Mesodermal cell (in vitro differentiated cells): ENCODE results near the gene MC1R.
"Not testable (repeated sequence)": the region's sequence is repeated elsewhere in the genome, so short reads cannot be mapped to it uniquely, and the experiment has no call there.

Experiments used
- H3K27ac ChIP-seq: 2 replicates; pipeline ENCODE4 v1.7.0; 2013; ENCODE audit warnings: mild to moderate bottlenecking, low read depth, low read length, moderate library complexity; ENCODE audit not compliant: severe bottlenecking
- H3K36me3 ChIP-seq: 2 replicates; pipeline ENCODE4 v1.7.1; 2013; ENCODE audit warnings: mild to moderate bottlenecking, low read length, moderate library complexity; ENCODE audit not compliant: control insufficient read depth, insufficient read depth
- H3K4me1 ChIP-seq: one replicate; pipeline ENCODE4 v1.7.1; 2013; ENCODE audit warnings: mild to moderate bottlenecking, low read length; ENCODE audit not compliant: insufficient read depth, control insufficient read depth, poor library complexity, severe bottlenecking
- H3K4me3 ChIP-seq: 2 replicates; pipeline ENCODE4 v1.7.0; 2013; ENCODE audit warnings: low read length, control low read depth, mild to moderate bottlenecking; ENCODE audit not compliant: insufficient read depth, poor library complexity, severe bottlenecking; ENCODE audit errors: extremely low read depth
- H3K9me3 ChIP-seq: 2 replicates; pipeline ENCODE4 v1.7.1; 2013; ENCODE audit warnings: mild to moderate bottlenecking, low read length, moderate library complexity; ENCODE audit not compliant: control insufficient read depth
- WGBS, 2 experiments: methylation state at CpG; one replicate each; pipeline ENCODE4 v1.1.5; 2013; ENCODE audit warnings: missing lambda C conversion rate in 2 of 2; ENCODE audit not compliant: insufficient coverage in 2 of 2; 5-methylcytosine and 5-hydroxymethylcytosine counted together

Gene MC1R

GRCh38 chr16:89965447-89966225 lies 47.0 kb downstream of the MC1R start:
- Histone ChIP-seq H3K4me1 (no peaks in the 10 kb centered on the region), H3K36me3 (peaks cover 57% of the 10 kb centered on the region), H3K9me3 (peaks cover under 1% of the 10 kb centered on the region), H3K27ac (no peak overlapping the region), H3K4me3 (no peak overlapping the region)
- WGBS, 2 experiments: 95% methylated on average over 24 of the region's 30 CpGs

GRCh38 chr16:89966756-89967155 lies 48.1 kb downstream of the MC1R start:
- Histone ChIP-seq H3K4me3 (no peak overlapping the region), H3K36me3 (peaks cover 54% of the 10 kb centered on the region), H3K9me3 (peaks cover 12% of the 10 kb centered on the region), H3K27ac (no peak overlapping the region), H3K4me1 (no peaks in the 10 kb centered on the region)
- WGBS, 2 experiments: 84 to 94% methylated on average over 6 to 8 of the region's 9 CpGs

- peaks cover 52% of the 10 kb centered on the region for H3K36me3 ChIP-seq
- WGBS, 2 experiments: 67 to 100% methylated on average over 1 of the region's 5 CpGs
- H3K4me3 ChIP-seq, H3K4me1 ChIP-seq, H3K27ac ChIP-seq: not testable (repeated sequence)
- H3K9me3 ChIP-seq: peaks cover 14% of the 10 kb centered on the region
Observed at GRCh38 chr16:89967436-89967835, 48.8 kb downstream of the MC1R start.

GRCh38 chr16:89968074-89968473 lies 49.4 kb downstream of the MC1R start:
- not testable (repeated sequence) for H3K4me1 ChIP-seq, H3K4me3 ChIP-seq, H3K27ac ChIP-seq
- WGBS, 2 experiments: 91 to 95% methylated on average over 8 to 11 of the region's 11 CpGs
- H3K9me3 ChIP-seq: peaks cover 14% of the 10 kb centered on the region
- peaks cover 50% of the 10 kb centered on the region for H3K36me3 ChIP-seq

GRCh38 chr16:89969741-89970410 lies 51.2 kb downstream of the MC1R start:
- 93 to 98% methylated on average over 3 to 4 of the region's 6 CpGs for WGBS, 2 experiments
- Histone ChIP-seq H3K9me3 (peaks cover 14% of the 10 kb centered on the region), H3K4me3 (no peak overlapping the region), H3K4me1 (peaks cover 7% of the 10 kb centered on the region), H3K27ac (no peak overlapping the region), H3K36me3 (peaks cover 50% of the 10 kb centered on the region)
